Measurements from ENCODE around the gene SCYL2. TPM values are rescaled to one million over a fixed set of nuclear protein-coding genes. Genes with fewer than 3 reads are reported as not detected.
"Not testable (repeated sequence)": the region's sequence is repeated elsewhere in the genome, so short reads cannot be mapped to it uniquely, and the experiment has no call there.

The SCYL2 gene
- total RNA-seq, 1 experiment from 2014 or later = 7.3 TPM

- Histone ChIP-seq H3K9me3 (no peaks in the 10 kb centered on the region), H3K27me3 (no peaks in the 10 kb centered on the region), H3K36me3 (peaks cover 11% of the 10 kb centered on the region), H3K4me3 (no peak overlapping the region)
- DNase-seq = no peak
These were observed 26.0 kb downstream of the SCYL2 start for GRCh38 chr12:100293017-100293416.

GRCh38 chr12:100294366-100294765 lies 27.4 kb downstream of the SCYL2 start:
- H3K4me3 ChIP-seq, H3K9me3 ChIP-seq, H3K27me3 ChIP-seq, DNase-seq: not testable (repeated sequence)
- peaks cover 11% of the 10 kb centered on the region for H3K36me3 ChIP-seq

DNA sequence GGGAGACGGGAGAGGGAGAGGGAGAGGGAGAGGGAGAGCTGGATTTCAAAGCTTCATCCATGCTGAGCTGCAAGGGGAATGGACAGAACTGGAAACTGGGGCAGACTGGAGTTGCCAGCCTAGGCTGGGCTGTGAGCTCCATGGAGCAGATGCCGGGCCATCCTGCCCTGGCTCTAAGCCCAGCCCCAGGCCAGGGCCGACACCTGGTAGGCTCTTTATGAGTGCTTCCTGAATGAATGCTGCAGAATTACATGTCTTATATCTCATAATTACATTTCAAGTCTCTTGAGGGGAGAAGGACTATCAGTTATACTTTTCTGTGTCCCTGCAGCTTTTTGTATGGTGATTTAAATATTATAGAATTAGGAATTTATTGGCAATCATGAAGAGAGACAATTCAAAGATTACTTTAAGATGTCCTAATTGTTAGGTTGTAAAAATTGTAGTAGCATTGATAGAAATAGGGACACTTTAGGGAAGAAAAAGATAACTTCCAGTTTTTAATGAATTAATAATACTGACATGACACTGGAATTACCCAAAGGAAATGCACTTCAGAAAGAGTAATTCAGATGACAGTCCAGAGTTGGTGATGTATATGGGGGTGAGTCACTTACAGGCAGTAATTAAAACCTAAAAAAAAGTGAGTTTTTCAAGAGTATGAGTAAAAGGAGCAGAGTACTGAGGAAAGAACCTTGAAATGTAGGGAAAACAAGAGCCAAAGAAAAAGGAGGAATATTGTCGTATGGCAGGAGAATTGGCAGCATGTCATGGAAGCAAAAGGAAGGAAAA lies 29.0 kb downstream of the SCYL2 start:
- Histone ChIP-seq H3K36me3 (peaks cover 16% of the 10 kb centered on the region), H3K9me3 (no peaks in the 10 kb centered on the region), H3K4me3 (no peak overlapping the region), H3K27me3 (no peaks in the 10 kb centered on the region)
- no peak for DNase-seq

DNA sequence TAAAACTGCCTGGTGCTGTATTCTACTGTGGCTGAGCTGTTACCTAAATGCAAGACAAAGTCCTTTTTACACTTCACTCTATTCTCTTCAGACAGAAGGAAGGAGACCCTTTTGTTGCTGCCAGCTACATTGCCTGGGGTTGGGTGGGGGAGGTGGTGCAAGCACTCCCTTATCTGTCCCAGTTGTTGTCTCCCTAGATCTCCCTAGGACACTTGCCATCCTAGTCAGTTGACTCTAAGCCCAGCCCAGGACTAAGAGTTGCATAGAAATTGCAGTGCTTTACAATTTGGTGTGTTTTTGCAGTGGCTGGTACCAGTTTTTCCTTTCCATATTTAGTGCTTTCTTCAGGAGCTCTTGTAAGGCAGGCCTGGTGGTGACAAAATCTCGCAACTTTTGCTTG lies 35.1 kb downstream of the SCYL2 start:
- Histone ChIP-seq H3K4me3 (no peak overlapping the region), H3K27me3 (no peaks in the 10 kb centered on the region), H3K36me3 (peaks cover 44% of the 10 kb centered on the region), H3K9me3 (0 out of 2 replicates have a peak, but pooled peaks cover 2% of the 10 kb centered on the region)
- no peak for DNase-seq

DNA sequence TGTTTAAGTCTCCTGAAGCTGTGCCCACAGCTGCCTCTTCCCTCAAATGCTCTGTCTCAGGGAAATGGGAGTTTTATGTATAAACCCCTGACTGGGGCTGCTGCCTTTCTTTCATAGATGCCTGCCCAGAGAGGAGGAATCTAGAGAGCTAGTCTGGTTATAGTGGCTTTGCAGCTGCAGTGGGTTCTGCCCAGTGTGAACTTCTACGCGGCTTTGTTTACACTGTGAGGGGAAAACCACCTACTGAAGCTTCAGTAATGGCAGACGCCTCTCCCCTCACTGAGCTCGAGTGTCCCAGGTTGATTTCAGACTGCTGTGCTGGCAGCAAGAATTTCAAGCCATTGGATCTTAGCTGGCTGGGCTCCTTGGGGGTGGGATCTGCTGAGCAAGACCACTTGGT lies 36.9 kb downstream of the SCYL2 start:
- peaks cover 44% of the 10 kb centered on the region for H3K36me3 ChIP-seq
- H3K27me3 ChIP-seq = no peaks in the 10 kb centered on the region
- no peak for DNase-seq
- H3K4me3 ChIP-seq = no peak overlapping the region
- H3K9me3 ChIP-seq = 0 out of 2 replicates have a peak, but pooled peaks cover 2% of the 10 kb centered on the region

GRCh38 chr12:100304334-100304733 lies 37.4 kb downstream of the SCYL2 start:
- DNase-seq, H3K27me3 ChIP-seq, H3K9me3 ChIP-seq, H3K4me3 ChIP-seq: not testable (repeated sequence)
- H3K36me3 ChIP-seq = peaks cover 44% of the 10 kb centered on the region

GRCh38 chr12:100308138-100308537 lies 41.2 kb downstream of the SCYL2 start:
- not testable (repeated sequence) for H3K27me3 ChIP-seq, DNase-seq, H3K4me3 ChIP-seq, H3K9me3 ChIP-seq
- H3K36me3 ChIP-seq = peaks cover 25% of the 10 kb centered on the region

GRCh38 chr12:100311317-100311716 lies 44.3 kb downstream of the SCYL2 start:
- H3K36me3 ChIP-seq = peaks cover 10% of the 10 kb centered on the region
- no peaks in the 10 kb centered on the region for H3K27me3 ChIP-seq
- no peaks in the 10 kb centered on the region for H3K9me3 ChIP-seq
- H3K4me3 ChIP-seq = no peak overlapping the region
- DNase-seq = no peak

DNA sequence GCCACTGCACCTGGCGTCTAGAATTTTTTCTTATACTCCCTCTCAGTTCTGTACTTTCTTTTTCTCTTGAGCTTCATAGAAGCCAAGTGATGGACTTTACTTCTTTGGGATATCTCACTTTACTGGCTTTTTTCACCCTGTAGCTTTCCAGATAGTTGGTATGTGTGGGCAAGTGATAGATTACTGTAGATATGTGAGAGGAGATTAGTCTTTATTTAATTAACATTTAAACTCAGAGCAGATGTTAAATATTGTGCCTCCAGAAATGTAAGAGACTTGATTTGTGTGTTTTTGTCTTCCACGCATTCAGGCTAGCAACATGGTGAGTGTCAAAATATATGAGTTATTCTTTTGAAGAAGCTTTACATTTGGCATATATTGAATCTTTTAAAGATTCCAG lies 50.4 kb downstream of the SCYL2 start:
- peaks cover 14% of the 10 kb centered on the region for H3K36me3 ChIP-seq
- H3K27me3 ChIP-seq = no peaks in the 10 kb centered on the region
- H3K4me3 ChIP-seq = no peak overlapping the region
- DNase-seq = no peak
- no peaks in the 10 kb centered on the region for H3K9me3 ChIP-seq

GRCh38 chr12:100324498-100324897 lies 57.5 kb downstream of the SCYL2 start:
- Histone ChIP-seq H3K4me3 (no peak overlapping the region), H3K9me3 (no peaks in the 10 kb centered on the region), H3K36me3 (peaks cover 6% of the 10 kb centered on the region; the same call in 1 of the 2 replicates), H3K27me3 (no peaks in the 10 kb centered on the region)
- no peak for DNase-seq

DNA sequence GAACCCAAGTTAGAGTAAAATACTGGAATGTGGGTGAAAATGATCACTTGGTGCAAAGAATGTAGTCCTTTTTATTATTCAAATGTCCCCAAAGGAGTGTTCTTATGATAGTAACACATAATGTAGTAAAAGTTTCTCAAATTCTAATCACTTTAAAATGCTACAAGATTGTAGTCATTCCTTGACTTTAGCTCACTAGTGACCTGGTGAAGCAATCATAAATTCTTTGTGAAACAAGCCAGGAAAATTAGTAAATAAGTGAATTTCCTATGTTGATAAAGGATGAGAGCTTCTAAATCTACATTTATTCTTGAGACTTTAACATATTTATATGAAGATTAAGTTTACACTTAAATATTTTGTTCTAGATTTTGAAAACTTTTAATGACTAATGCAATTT lies 59.2 kb downstream of the SCYL2 start:
- Histone ChIP-seq H3K27me3 (no peaks in the 10 kb centered on the region), H3K36me3 (peaks cover 3% of the 10 kb centered on the region; the same call in 1 of the 2 replicates)
- no peak for DNase-seq

GRCh38 chr12:100329800-100330199 lies 62.8 kb downstream of the SCYL2 start:
- H3K36me3 ChIP-seq = no peaks in the 10 kb centered on the region; the same call in none of the 2 replicates
- DNase-seq = no peak
- no peak overlapping the region for H3K4me3 ChIP-seq
- no peaks in the 10 kb centered on the region for H3K27me3 ChIP-seq
- no peaks in the 10 kb centered on the region for H3K9me3 ChIP-seq

More for the DNA sequence above, 59.2 kb downstream of the SCYL2 start:
- H3K9me3 ChIP-seq = no peaks in the 10 kb centered on the region
- H3K4me3 ChIP-seq = no peak overlapping the region

- H3K27me3 ChIP-seq = no peaks in the 10 kb centered on the region
- DNase-seq = no peak
- H3K9me3 ChIP-seq = no peaks in the 10 kb centered on the region
- H3K36me3 ChIP-seq = peaks cover 6% of the 10 kb centered on the region
- no peak overlapping the region for H3K4me3 ChIP-seq
These were observed 64.9 kb downstream of the SCYL2 start for GRCh38 chr12:100331871-100332270.

DNA sequence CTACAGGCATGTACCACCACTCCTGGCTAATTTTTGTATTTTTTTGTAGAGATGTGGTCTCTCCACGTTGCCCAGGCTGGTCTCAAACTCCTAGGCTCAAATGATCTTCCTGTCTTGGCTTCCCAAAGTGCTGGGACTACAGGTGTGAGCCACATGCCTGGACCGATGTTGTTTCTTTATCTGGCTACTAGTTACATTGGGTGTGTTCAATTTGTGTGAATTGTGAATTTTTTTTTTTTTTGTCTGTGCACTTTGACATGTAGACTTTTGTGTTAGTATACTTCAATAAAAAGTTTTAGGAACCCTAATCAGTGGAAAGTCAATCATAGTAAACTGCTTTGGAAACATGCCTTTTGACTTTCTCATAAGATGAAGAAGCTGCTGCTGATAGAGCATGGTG lies 65.9 kb downstream of the SCYL2 start:
- no peaks in the 10 kb centered on the region for H3K27me3 ChIP-seq
- H3K36me3 ChIP-seq = peaks cover 6% of the 10 kb centered on the region
- DNase-seq = no peak
- H3K9me3 ChIP-seq = no peaks in the 10 kb centered on the region
- H3K4me3 ChIP-seq = no peak overlapping the region

- no peaks in the 10 kb centered on the region for H3K27me3 ChIP-seq
- no peak overlapping the region for H3K4me3 ChIP-seq
- DNase-seq = no peak
- H3K36me3 ChIP-seq = peaks cover 11% of the 10 kb centered on the region
- no peaks in the 10 kb centered on the region for H3K9me3 ChIP-seq
These were observed 70.3 kb downstream of the SCYL2 start for GRCh38 chr12:100337299-100337698.

GRCh38 chr12:100337727-100338126 lies 70.8 kb downstream of the SCYL2 start:
- DNase-seq = no peak
- Histone ChIP-seq H3K36me3 (peaks cover 11% of the 10 kb centered on the region), H3K9me3 (no peaks in the 10 kb centered on the region), H3K27me3 (no peaks in the 10 kb centered on the region), H3K4me3 (no peak overlapping the region)

DNA sequence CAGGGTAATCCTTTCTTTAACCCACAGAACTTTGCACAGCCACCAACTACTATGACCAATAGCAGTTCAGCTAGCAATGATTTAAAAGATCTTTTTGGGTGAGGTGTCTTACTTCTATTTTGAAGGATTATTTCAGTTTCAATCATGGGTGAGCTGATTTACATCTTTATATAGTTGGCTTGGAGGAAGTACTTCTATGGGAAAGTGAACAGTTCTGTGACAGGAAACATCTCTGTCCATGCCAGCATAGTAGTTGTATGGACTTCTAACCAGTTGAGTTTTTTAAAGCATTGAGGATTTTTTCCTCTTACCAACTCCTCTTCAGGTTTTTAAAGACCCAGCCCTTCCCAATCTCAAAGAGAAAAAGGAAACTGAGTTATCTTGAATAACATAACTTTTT lies 72.1 kb downstream of the SCYL2 start:
- DNase-seq = no peak
- Histone ChIP-seq H3K4me3 (no peak overlapping the region), H3K9me3 (no peaks in the 10 kb centered on the region), H3K27me3 (no peaks in the 10 kb centered on the region), H3K36me3 (peaks cover 11% of the 10 kb centered on the region)

- not testable (repeated sequence) for H3K9me3 ChIP-seq, H3K27me3 ChIP-seq, H3K4me3 ChIP-seq, H3K36me3 ChIP-seq, DNase-seq
These were observed 75.9 kb downstream of the SCYL2 start for GRCh38 chr12:100342897-100343296.
